NCI-H2196 treated with DMSO at 0.1 percent for 48 hours (cell line): ENCODE measurements around the gene C5orf58.
"Not testable (repeated sequence)": the region's sequence is repeated elsewhere in the genome, so short reads cannot be mapped to it uniquely, and the experiment has no call there.

Source experiments
- DNase-seq: peaks from one replicate; lab custom pipeline; 2025; ENCODE audit not compliant: unreplicated experiment; lab: John Stamatoyannopoulos, UW

The C5orf58 gene

DNA sequence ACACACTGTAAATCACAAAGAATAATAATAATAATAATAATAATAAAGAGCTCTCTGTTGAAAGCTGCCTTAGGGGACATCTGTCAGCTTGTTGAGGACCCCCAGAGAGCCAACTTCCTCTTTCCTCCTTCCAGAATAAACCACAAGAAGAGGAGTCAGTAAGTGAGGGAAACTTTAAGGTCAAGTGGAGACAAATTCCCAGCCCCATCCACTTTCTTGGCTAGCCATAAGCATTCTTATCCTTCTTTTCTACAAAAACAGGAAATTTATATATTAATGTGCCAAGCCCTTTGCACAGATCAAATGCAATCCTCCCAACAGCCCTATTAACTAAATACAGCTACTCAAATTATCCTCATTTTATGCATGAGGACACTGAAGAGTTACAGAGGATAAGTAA is 9.4 kb upstream of the C5orf58 start:
- DNase-seq = no peak

- DNase-seq = no peak
Measured at GRCh38 chr5:170223906-170224305, 8.9 kb upstream of the C5orf58 start.

DNA sequence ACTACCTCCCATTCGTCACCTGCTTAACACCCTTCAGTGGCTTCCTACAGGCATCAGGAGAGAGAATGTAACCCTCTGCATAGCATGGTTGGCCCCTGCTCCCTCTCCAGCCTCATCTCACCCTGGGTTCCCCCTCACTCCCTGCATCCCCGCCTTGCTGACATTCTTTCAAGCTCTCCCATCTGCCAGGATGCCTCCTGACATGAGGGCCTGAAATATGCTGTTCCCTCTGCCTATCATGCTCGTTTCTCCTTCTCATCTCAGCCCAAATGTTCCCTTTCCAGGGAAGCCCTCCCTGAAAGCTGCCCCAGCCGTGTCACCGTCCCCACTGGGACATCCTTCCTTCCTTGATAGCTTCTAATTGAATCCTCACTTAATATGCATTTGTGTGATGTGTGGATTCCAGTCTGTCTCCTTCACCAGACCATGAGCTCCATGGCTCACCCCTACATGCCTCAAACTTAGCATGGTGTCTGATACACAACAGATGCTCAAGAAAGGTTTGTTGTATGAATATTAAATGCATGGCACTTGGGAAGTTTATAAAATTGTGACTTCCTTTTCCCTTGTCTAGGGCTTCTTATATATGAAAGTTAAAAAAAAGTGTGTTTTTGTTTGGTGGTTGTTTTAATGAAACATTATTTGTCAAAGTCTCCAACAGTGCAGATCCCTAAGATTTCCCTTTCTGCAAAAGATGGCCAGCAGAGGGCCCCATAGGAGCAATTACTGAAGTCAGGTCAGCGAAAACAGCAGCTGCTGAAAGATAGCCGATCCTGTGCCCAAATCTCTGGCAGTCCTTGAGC is 7.3 kb upstream of the C5orf58 start:
- DNase-seq = peak; percentile 1

DNA sequence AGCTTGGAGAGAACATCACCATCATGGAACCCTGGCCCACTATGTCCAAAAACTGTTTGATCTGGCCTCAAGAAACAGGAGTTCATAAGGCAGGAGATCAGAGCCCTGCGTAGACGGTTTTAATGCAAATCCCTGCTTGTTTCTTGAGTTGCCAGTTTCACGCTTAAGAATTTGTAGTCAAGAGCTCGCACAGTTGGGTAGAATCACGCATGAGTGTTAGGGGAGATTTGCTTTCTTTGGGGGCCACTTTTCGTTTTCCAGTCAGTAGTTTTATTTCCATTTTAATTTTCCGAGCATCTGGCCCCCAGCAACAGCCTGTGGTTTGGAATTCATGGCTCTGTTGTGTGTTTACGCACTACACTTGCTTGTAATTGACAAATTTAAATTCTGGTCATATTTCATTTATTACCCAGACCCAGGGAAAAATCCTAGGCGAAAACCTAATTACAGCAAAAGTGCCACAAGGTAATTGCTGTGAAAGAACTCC is 6.6 kb upstream of the C5orf58 start:
- no peak for DNase-seq

GRCh38 chr5:170226661-170227060 is 6.1 kb upstream of the C5orf58 start:
- no peak for DNase-seq

GRCh38 chr5:170228762-170229435 is 3.9 kb upstream of the C5orf58 start:
- DNase-seq = no peak

GRCh38 chr5:170233358-170233892 is 640 bp downstream of the C5orf58 start:
- no peak for DNase-seq

DNA sequence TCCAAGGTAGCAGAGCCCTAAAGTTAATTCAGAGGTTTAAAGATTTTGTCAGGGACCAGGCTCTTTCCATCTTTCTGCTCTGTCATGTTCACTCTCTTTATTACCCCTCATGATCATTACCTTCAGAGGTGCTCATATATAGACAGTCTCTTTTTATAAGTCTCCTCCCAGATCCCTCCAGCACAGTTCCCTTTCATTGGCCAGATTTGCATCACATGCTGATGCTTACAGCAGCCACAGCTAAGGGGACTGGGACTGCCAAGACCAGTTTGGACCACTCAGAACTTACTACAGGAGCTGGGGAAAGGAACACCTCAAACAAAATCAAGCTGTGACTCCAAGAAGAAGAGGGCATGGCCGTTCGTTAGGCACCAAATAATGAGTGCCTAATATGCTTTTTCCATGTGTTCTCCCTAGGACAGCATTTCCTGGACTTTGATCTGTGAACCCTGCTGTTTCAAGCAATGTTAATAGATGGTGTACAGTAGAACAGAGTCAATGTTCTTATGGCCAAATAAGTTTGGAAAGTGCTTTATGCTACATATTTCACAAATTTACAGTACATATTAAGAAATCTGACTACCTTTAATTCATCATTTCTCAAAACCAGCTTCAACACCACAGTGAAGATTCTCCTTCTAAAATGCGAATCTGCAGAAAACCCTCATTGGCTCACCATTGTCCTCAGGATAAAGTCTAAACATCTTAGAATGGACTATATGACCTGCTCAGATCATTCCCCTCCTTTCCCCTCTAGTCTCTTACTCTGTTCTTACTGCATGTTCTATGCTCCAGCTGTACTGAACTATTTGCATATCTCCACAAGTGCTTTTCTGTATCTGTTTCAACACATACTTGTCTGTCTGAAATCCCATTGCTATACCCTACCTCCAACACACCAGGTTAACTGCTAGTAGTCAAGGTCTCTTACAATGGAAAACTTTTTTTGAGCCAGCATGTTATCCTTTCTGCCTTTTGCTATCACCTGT is 3.4 kb downstream of the C5orf58 start:
- DNase-seq = no peak

GRCh38 chr5:170238456-170239196 is 5.8 kb downstream of the C5orf58 start:
- DNase-seq = no peak

- DNase-seq = not testable (repeated sequence)
Measured at GRCh38 chr5:170245436-170245835, 12.7 kb downstream of the C5orf58 start.

- DNase-seq = no peak
Measured at GRCh38 chr5:170246126-170246870, 13.5 kb downstream of the C5orf58 start.

GRCh38 chr5:170247363-170247762 is 14.6 kb downstream of the C5orf58 start:
- DNase-seq = no peak

DNA sequence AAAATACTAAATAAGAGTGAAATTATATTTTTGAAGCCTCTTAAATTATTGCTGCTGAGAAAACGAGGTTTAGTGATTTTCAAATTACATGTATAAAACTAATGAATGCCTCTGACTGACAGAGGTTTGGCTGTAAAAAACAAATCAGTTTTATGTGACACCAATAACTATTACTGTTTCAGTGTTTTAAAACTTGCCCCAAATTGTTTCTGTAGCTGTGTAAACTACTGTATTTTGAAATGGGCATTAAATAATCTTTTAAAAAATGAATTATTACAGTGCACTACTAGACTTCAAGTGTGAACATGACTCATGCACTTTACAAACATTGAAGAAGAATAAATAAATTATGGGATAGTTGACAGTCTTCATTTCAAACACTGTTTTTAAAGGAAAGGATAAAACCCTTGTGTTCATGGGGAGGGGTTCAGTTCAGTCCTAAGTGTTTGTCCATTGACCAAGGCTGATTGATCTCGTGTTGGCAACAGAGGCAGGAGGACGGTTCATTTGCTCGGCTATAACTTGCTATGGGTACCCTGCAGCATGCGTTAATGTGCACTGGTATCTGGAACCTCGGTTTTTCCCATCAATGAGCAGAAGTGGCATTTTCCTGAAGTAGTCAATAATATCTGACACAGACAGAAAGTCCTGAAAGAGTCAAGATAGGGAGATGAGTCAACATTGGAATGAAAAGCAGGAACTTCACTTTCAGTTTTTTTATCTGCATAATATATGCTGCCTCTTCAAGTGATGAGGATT is 15.6 kb downstream of the C5orf58 start:
- DNase-seq = no peak

- not testable (repeated sequence) for DNase-seq
Measured at GRCh38 chr5:170248931-170249227, 16.1 kb downstream of the C5orf58 start.

DNA sequence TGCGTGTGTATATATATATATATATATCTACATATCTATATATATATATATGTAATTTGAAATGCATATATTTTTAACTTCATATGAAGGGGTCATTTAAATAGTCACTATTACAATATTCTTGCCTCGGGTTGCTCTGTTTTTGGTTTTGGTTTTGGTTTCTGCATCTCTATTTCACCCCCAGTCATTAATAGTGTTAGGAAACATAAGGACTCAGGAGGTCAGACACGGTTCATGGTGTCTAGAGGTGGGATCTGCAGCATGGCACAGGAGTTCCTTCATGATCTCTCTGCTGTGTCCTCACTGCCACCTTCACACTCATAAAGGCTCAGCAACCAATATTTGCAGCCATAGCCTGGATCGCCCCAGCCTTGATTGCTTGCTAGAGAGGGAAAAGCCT is 16.6 kb downstream of the C5orf58 start:
- no peak for DNase-seq

- DNase-seq = no peak
Measured at GRCh38 chr5:170250810-170251317, 18.1 kb downstream of the C5orf58 start.

GRCh38 chr5:170251462-170251861 is 18.7 kb downstream of the C5orf58 start:
- DNase-seq = no peak

- no peak for DNase-seq
Measured at GRCh38 chr5:170252109-170252508, 19.3 kb downstream of the C5orf58 start.
